Skin epidermis (tissue), 12 donors: ENCODE data around the gene RRP1.

Experiments
- H3K27ac ChIP-seq, 21 experiments: fragments of 200-600 bp; sonication (generic) in 11 of 21; one replicate each; pipeline ENCODE4 v1.5.0; 2020; ENCODE audit warnings: mild to moderate bottlenecking in 3 of 21, inconsistent platforms in 2 of 21, moderate library complexity in 2 of 21
- H3K4me3 ChIP-seq, 7 experiments: fragments of 200-600 bp; sonication (generic) in 2 of 7; one replicate each; pipeline ENCODE4 v1.5.0; 2020; ENCODE audit warnings: inconsistent platforms in 2 of 7, mild to moderate bottlenecking in 2 of 7, moderate library complexity in 1 of 7

Gene RRP1

GRCh38 chr21:43853851-43854772 lies 64.7 kb downstream of the RRP1 start:
- H3K27ac ChIP-seq, result no peak overlapping the region
- no peak overlapping the region for H3K4me3 ChIP-seq
